Central memory CD4-positive, alpha-beta T cell (primary cell): Measurements from ENCODE around the gene RAB26.
"Not testable (repeated sequence)": the region's sequence is repeated elsewhere in the genome, so short reads cannot be mapped to it uniquely, and the experiment has no call there.

ENCODE experiments used
- DNase-seq: peaks from one replicate; pipeline ENCODE4 v3.0.0; 2022

Gene RAB26

DNA sequence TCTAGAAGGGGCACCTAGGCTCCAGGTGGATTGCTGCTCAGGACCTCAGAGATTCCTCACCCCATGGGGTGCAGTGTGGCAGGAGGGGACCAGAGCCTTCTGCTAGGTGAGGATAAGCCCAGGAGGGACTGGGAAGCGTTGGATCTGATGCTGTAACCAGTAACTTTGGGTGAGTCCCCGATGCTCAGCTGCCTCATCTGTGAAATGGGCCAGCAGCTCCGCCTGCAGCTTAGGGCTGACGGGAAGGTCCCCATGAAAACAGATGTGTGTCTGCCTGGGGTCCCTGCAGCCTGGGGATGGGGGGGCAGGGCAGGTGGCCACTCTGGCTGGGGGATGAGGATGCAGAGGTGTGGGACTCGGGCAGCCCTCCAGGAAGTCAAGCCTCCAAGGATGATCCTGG, 50.7 kb downstream of the RAB26 start:
- no peak for DNase-seq

DNA sequence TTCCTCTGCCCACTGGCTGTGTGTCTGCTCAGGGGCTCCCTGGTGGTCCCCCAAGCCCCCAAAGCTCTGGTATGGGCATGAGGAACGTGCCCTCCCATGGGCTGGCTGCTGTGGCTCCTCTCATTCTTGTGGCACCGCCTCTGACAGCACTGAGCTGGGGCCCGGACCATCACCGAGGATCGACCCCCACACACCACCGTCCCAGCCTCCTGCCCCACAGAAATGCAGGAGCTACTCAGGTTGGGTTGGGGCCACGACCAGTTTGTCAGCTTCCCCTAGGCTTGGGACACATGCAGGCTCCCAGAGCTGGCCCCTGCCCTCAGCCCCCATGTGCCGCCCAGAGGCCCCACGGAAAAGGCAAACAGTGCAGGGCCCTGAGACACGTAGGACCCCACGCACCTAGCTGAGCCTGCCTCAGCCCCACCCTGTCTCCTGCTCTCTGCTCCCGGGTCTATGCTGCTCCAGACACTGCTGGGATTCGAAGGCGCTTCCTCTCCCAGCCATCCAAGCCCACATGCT, 51.3 kb downstream of the RAB26 start:
- no peak for DNase-seq

DNA sequence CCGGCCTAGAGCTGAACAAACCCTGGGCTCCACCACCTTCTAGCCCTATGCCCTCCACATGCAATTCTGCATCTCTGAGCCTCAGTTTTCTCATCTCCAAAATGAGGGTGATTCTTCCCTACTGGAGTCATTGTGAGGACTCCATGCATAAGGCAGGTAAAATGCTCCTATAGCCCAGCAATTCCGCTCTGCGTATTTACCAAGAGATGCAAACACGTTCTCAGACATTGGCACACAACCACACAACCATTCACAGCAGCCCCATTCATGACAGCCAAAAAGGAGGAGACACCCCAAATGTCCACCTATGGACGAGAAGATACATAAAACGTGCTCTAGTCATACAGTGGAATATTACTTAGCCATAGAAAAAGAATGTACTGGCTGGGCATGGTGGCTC, 51.9 kb downstream of the RAB26 start:
- DNase-seq: no peak

DNA sequence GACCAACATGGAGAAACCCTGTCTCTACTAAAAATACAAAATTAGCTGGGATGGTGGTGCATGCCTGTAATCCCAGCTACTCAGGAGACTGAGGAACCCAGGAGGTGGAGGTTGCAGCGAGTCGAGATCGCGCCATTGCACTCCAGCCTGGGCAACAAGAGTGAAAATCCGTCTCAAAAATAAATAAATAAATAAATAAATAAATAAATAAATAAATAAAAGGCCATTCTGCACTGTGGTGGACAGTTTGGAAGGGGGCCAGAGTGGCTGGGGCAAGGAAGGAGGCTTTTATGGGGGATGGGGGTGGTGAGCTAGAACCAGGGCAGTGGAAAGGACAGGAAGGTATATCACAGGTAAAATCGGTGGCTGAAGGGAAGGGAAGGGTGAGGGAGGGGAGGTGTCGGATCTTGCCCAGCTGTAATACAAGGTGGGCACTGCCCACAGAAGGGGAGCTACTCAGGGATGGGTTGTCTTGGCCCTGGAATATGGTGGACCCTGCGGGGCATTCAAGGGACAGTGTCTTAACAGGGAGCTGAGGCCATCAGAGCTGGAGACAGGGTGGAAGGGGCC, 54.8 kb downstream of the RAB26 start:
- not testable (repeated sequence) for DNase-seq
